CD4-positive, alpha-beta T cell treated with Interleukin-15 for 1 hour (primary cell): ENCODE measurements around the gene KLK8.
"Not testable (repeated sequence)": the region's sequence is repeated elsewhere in the genome, so short reads cannot be mapped to it uniquely, and the experiment has no call there.

Experiments
- DNase-seq: peaks from one replicate; pipeline ENCODE4 v3.0.0-alpha.2; 2020

Gene KLK8

DNA sequence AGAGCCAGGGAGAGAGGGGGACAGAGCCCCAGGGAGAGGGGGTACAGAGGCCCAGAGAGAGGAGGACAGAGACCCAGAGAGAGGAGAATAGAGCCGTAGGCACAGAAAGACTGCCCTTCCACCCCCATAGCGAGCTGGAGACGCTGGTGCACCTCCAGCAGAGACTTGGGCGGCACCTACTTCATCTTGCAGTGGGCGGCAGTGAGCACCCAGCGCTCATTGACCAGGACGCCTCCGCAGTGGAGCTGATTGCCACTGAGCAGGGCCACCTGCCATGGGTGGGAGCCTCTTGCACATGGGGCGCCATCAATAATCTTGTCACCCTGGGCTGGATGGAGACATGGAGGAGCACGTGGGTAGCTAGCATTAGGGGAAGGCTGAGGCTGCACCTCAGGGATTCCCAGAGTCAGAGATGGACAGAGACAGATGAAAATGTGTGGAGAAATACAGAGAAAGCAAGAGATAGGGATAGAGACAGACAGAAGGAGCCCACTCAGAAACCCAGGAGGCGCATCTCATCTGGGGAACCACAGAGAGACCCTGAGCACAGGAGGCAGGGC lies 19.7 kb downstream of the KLK8 start:
- DNase-seq, result no peak

DNA sequence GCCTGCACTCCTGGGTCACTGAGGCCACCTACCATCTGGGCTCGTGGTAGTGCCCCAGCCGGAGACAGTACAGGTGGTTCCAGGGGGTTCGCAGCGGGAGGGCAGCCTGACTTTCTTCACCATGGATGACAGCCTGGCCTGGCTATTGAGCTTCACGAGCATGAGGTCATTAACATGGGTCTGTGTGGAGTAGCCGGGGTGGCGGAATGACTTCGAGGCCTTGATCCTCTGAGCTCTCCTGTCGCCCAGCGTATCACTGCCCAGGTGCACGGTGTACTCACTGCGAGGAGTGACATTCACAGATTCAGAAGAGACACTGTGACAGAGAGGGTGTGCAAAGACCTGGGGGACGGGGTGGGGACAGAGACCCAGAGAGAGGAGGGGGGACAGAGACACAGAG lies 21.2 kb downstream of the KLK8 start:
- no peak for DNase-seq

- no peak for DNase-seq
Observed at GRCh38 chr19:50979758-50980157, 21.6 kb downstream of the KLK8 start.

DNA sequence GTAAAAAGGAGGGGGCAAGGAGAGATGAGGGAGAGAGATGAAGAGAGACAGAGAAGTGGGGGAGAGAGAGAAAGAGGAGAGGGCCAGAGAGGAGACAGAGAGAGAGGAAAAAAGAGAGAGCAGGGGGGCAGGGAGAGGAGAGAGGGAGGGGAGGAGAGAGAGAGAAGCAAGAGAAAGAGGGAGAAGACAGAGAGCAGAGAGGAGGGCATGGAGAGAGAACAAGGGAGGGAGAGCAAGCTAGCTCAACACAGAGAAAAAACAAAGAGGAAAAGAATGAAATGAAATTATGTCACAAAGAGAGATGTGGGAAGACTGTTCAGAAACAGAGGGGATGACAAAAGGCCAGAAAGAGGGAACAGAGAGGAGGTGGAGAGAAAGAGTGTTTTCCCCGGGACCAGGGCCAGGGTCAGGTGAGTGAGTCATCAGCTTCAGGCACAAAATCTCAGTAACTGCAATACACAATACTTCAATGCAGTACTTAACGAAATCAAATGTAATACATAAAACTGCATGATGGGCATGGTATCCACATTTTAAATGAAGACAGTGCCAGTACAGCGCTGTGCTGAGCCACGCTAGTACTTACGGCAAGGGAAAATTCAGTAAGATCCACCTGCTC lies 22.5 kb downstream of the KLK8 start:
- DNase-seq, result no peak

DNA sequence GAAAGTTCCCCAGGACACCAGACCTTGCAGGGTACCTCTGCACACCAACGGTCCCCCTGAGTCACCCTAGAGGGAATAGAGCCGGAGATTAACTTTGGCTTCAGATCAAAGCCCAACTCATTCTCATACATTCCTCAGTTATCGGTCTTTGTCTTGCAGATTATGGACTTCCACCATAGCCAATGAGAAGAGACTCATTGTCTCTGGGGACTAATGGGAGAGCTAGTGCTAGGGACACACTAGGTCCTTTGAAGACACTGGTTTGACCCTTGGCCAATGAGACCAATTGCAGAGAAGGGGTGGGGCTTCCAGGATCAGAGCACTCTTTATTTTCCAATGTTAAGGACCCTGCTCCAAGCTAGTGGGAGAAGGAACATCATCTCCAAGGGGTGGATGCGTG lies 23.8 kb downstream of the KLK8 start:
- no peak for DNase-seq

DNA sequence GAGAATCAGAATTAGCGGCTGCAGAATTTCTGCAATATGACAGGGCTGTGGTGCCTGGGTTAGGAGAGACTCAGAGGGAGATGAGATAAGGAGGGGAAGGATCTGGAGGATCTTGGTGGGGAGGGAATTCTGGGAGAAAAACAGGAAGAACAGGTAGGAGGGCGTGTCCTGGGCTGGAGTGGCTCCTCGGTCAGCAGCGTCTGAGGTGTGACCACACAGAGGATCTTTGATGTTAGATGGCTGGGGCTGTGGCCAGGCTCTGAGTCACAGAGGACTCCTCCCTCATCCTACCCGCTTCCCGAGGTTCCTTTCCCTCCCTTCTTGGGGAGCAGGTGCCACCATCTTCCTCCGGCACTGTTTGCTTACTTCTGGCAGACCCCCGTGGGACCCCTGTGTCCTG lies 25.6 kb downstream of the KLK8 start:
- DNase-seq, result no peak

DNA sequence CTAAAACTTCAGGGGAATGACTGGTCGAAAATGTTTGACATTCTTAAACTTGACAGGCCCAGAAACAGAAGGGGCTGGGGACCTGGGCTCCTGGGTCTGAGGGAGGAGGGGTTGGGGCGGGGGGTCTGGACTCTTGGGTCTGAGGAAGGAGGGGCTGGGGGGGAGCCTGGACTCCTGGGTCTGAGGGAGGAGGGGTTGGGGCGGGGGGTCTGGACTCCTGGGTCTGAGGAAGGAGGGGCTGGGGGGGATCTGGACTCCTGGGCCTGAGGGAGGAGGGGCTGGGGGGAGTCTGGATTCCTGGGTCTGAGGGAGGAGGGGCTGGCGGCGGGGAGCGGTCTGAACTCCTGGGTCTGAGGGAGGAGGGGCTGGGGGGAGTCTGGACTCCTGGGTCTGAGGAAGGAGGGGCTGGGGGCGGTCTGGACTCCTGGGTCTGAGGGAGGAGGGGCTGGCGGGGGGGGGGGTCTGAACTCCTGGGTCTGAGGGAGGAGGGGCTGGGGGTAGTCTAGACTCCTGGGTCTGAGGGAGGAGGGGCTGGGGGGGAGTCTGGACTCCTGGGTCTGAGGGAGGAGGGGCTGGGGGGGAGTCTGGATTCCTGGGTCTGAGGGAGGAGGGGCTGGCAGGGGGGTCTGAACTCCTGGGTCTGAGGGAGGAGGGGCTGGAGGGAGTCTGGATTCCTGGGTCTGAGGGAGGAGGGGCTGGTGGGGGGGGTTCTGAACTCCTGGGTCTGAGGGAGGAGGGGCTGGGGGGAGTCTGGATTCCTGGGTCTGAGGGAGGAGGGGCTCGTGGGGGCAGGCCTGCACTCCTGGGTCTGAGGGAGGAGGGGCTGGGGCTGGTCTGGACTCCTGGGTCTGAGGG lies 26.5 kb downstream of the KLK8 start:
- DNase-seq, result no peak

- no peak for DNase-seq
Observed at GRCh38 chr19:50972795-50973376, 28.5 kb downstream of the KLK8 start.

DNA sequence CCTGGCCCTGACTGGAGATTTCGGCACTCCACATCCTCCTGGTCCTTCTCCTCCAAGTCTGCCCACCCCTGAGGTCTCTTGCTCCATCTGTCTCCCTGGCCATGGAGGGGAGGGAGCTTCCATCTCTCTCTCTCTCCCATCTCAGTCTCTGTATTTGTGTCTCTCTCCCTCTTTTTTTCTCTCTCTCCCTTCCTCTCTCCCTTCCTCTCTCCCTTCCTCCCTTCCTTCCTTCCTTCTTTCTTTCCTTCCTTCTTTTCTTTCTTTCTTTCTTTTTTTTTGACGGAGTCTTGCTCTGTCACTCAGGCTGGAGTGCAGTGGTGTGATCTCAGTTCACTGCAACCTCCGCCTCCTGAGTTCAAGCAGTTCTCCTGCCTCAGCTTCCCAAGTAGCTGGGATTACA lies 31.6 kb downstream of the KLK8 start:
- not testable (repeated sequence) for DNase-seq

- no peak for DNase-seq
Observed at GRCh38 chr19:50969413-50969760, 32.0 kb downstream of the KLK8 start, which contains the start of gene KLK6. Gene KLK6 (minus strand): TSS chr19:50969591. CDS start chr19:50968104, 1,487 bp downstream.

GRCh38 chr19:50968716-50969412 lies 32.5 kb downstream of the KLK8 start:
- DNase-seq, result no peak

DNA sequence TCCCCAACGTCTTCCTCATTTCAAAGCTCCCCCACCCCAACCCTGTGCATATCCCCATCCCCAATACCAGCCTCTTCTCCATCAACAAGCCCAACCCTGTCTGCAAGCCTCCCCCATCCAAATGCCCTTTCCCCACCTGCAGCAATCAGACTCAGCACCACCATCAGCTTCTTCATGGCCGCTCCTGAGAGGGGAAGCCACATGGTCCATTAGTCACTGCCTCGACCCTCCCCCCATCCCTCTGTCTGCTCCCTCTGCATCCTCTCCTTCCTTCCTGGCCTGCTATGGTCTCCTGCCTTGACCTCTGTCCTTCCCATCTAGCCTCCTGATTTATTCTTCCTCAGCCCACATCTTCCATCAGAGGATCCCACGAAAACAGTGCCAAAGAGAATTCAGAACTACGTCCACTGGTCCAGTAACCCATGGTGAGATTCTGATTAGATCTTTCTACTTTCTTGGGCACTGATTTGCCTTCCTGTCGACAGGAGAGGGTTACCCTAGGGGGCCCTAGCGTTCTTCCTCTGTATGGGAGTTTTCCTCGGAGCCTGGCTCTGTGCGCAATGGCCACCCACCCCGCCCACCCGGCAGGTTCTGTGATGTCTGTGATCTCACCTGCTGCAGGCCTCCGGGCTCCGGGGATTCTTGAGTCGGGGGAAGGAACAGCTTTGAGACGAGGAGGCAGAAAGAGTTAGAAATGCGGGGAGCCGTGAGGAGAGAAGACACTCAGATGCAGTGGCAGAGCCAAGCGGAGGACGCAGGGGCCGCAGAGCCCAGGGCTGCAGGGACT lies 33.3 kb downstream of the KLK8 start:
- no peak for DNase-seq

DNA sequence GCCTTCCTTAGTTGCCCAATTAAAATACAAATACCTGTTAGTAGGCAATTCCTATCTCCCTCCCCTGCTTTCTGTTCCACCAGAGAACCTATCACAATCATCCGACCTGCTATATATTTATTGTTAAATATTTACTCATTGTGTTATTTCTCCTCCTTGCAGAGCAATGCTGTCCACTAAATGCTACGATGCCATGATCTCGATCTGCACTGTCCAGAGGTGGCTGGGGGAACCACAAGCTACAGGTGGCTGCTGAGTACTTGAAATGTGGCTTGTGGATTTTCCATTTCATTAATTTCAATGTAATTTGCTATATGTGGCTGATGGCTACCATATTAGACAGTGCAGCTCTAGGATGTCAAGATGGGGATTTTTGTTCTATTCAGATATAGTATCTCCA lies 37.1 kb downstream of the KLK8 start:
- no peak for DNase-seq

DNA sequence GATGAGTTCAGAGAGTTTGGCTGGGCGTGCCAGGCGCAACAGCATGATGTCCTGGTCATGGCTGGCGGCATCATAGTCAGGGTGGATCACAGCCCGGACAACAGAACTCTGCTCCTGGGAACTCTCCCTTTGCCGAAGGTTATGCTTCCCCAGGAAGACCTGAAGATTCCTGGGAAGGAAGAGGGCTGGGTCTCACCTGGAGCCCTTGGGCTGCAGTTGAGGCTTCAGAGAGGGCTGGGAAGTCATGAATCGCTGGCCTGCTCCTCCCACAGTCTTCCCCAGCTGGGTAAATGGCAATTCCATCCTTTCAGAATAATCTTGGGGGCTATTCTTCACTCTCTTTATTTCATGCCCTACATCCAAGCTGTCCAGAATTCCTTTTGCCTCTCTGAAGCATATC lies 38.0 kb downstream of the KLK8 start:
- DNase-seq, result no peak

DNA sequence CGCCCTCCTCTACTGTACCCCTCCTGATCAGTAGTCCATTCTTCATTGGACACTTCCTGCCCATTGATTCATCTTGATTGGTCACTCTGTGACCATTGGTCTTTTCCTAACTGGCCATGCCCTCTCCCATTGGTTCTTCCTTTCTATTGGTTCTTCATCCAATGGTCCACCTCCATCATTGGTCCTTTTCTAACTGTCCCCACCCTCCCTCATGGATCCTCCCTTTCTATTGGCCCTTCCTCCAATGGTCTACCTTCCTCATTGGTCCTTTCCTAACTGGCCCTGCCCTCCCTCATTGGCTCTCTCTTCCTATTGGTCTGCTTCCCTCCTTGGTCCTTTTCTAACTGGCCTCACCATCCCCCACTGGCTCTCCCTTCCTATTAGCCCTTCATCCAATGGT lies 39.2 kb downstream of the KLK8 start:
- DNase-seq, result no peak

DNA sequence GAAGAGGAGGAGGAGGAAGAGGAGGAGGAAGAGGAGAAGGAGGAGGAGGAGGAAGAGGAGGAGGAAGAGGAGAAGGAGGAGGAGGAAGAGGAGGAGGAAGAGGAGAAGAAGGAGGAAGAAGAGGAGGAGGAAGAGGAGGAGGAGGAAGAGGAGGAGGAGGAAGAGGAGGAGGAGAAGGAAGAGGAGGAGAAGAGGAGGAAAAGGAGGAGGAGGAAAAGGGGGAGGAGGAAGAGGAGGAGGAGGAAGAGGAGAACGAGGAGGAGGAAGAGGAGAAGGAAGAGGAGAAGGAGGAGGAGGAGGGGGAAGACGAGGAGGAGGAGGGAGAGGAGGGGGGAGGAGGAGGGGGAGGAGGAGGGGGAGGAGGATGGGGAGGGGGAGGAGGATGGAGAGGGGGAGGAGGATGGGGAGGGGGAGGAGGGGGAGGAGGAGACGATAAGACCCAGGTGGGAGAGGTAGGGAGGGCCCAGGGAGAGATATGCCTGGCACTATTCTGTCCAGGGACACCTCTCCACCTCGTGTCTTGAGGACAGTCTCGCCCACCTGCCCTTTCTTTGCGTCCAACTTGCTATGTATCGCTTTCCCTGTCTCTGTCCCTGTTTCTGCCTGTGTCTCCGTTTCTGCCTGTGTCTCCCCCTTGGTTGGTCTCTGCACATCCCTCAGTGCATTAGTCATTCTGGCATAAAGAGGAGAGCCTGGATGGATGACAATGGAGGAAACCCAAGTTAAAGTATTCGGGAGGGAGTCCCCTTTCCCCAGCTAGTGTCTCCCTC lies 41.5 kb downstream of the KLK8 start:
- DNase-seq, result no peak

DNA sequence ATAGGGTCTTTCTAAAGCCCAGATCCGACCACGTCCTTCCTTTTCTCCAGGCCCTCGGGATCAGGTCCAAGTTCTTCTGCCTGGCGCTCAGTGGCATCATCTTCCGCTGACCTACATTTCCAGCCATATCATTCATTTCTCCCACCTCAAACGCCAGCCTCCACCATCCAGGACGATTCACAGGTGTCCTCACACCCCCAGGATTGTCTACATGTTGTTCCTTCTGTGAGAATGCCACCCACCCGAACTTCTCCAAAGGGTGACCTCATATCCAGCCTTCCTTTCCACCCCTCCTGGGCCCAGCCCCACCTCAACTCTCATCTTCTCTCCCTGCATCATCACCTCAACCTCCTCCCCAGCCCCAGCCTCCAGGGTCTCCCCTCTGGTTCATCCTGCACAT lies 43.8 kb downstream of the KLK8 start:
- DNase-seq, result no peak

- DNase-seq, result no peak
Observed at GRCh38 chr19:50952910-50953309, 48.5 kb downstream of the KLK8 start, which contains the start of gene KLK5. Gene KLK5 (minus strand): TSS chr19:50953038. CDS start chr19:50952657, 381 bp downstream.

GRCh38 chr19:50949861-50950260 lies 51.5 kb downstream of the KLK8 start:
- no peak for DNase-seq

- DNase-seq, result no peak
Observed at GRCh38 chr19:50947123-50947522, 54.3 kb downstream of the KLK8 start.
